Activated T-cell treated with anti-CD3 and anti-CD28 coated beads, Interleukin-2, amount 50 U/mL, for 4 hours (primary cell): Measurements from ENCODE around the gene DCHS1. TPM values are rescaled to one million over a fixed set of nuclear protein-coding genes. Genes with fewer than 3 reads are reported as not detected.

Source experiments
- ATAC-seq, 2 donors: fragments of 200-7000 bp; cut with Tn5 transposase; one replicate each; pipeline ENCODE4 v1.10.0; 2021
- DNase-seq: peaks from one replicate; pipeline ENCODE4 v3.0.0-alpha.2; 2020
- H3K27me3 Mint-ChIP-seq: one replicate; pipeline ENCODE4 v1.8.0; 2021; ENCODE audit warnings: low read depth, mixed read lengths
- H3K36me3 Mint-ChIP-seq: one replicate; pipeline ENCODE4 v1.8.0; 2022; ENCODE audit warnings: mixed read lengths; ENCODE audit not compliant: insufficient read depth
- H3K4me1 Mint-ChIP-seq: one replicate; pipeline ENCODE4 v1.8.0; 2021; ENCODE audit warnings: low read depth, mixed read lengths
- H3K4me3 Mint-ChIP-seq: one replicate; pipeline ENCODE4 v1.8.0; 2021; ENCODE audit warnings: mild to moderate bottlenecking, moderate library complexity, mixed read lengths
- H3K9me3 Mint-ChIP-seq: one replicate; pipeline ENCODE4 v1.8.0; 2021; ENCODE audit warnings: mixed read lengths
- total RNA-seq, 3 donors: library from RNA; stranded (reverse); gene quantifications; one replicate each; pipeline ENCODE4 v1.2.1, GENCODE V29; 2021

The DCHS1 gene
- total RNA-seq, 3 donors from 2014 or later, result 0.28 to 0.40 (median 0.33) TPM

GRCh38 chr11:6657346-6657745 lies 1.7 kb upstream of the DCHS1 start:
- Mint-ChIP-seq H3K4me1 (peaks cover 3% of the 10 kb centered on the region), H3K4me3 (peak overlapping the region; percentile 48), H3K9me3 (no peaks in the 10 kb centered on the region), H3K27me3 (peaks cover 3% of the 10 kb centered on the region), H3K36me3 (no peaks in the 10 kb centered on the region)
- ATAC-seq (no peak), DNase-seq (no peak)

- Mint-ChIP-seq H3K27me3 (peaks cover 3% of the 10 kb centered on the region), H3K36me3 (no peaks in the 10 kb centered on the region), H3K9me3 (no peaks in the 10 kb centered on the region), H3K4me1 (peaks cover 3% of the 10 kb centered on the region), H3K4me3 (peak overlapping the region; percentile 48)
- ATAC-seq, result no peak
- DNase-seq, result no peak
Measured at GRCh38 chr11:6656936-6657335, 1.3 kb upstream of the DCHS1 start.

GRCh38 chr11:6656584-6656915 lies 941 bp upstream of the DCHS1 start:
- ATAC-seq, result no peak
- H3K4me3 Mint-ChIP-seq, result peak overlapping the region; percentile 48

GRCh38 chr11:6655020-6655789 lies 404 bp downstream of the DCHS1 start:
- H3K4me1 Mint-ChIP-seq, result peaks cover 3% of the 10 kb centered on the region
- peak; percentile 61 to 69 for ATAC-seq
- peak; percentile 35 for DNase-seq

More at GRCh38 chr11:6656584-6656915, 941 bp upstream of the DCHS1 start:
- no peak for DNase-seq
- no peaks in the 10 kb centered on the region for H3K36me3 Mint-ChIP-seq
- peaks cover 3% of the 10 kb centered on the region for H3K4me1 Mint-ChIP-seq
- peaks cover 3% of the 10 kb centered on the region for H3K27me3 Mint-ChIP-seq
- no peaks in the 10 kb centered on the region for H3K9me3 Mint-ChIP-seq

GRCh38 chr11:6654281-6655019 lies 1.2 kb downstream of the DCHS1 start:
- no peaks in the 10 kb centered on the region for H3K9me3 Mint-ChIP-seq
- ATAC-seq (peak in 1 of 2 donors; percentile 6), DNase-seq (no peak)
- peaks cover 3% of the 10 kb centered on the region for H3K4me1 Mint-ChIP-seq
- no peaks in the 10 kb centered on the region for H3K36me3 Mint-ChIP-seq
- H3K4me3 Mint-ChIP-seq, result no peak overlapping the region
- peaks cover 3% of the 10 kb centered on the region for H3K27me3 Mint-ChIP-seq

More at GRCh38 chr11:6655020-6655789, 404 bp downstream of the DCHS1 start:
- no peaks in the 10 kb centered on the region for H3K36me3 Mint-ChIP-seq
- no peak overlapping the region for H3K4me3 Mint-ChIP-seq
- H3K27me3 Mint-ChIP-seq, result peaks cover 3% of the 10 kb centered on the region
- no peaks in the 10 kb centered on the region for H3K9me3 Mint-ChIP-seq

GRCh38 chr11:6653656-6654055 lies 2.0 kb downstream of the DCHS1 start:
- peaks cover 3% of the 10 kb centered on the region for H3K4me1 Mint-ChIP-seq
- no peak for DNase-seq
- H3K9me3 Mint-ChIP-seq, result no peaks in the 10 kb centered on the region
- no peaks in the 10 kb centered on the region for H3K36me3 Mint-ChIP-seq
- H3K4me3 Mint-ChIP-seq, result no peak overlapping the region
- ATAC-seq, result no peak
- H3K27me3 Mint-ChIP-seq, result peaks cover 3% of the 10 kb centered on the region

- DNase-seq, result no peak
Measured at GRCh38 chr11:6653097-6653496, 2.5 kb downstream of the DCHS1 start.

GRCh38 chr11:6652182-6652581 lies 3.4 kb downstream of the DCHS1 start:
- Mint-ChIP-seq H3K9me3 (no peaks in the 10 kb centered on the region), H3K4me1 (peaks cover 3% of the 10 kb centered on the region), H3K27me3 (peaks cover 3% of the 10 kb centered on the region), H3K36me3 (no peaks in the 10 kb centered on the region), H3K4me3 (no peak overlapping the region)
- no peak for ATAC-seq
- no peak for DNase-seq

More at GRCh38 chr11:6653097-6653496, 2.5 kb downstream of the DCHS1 start:
- no peak for ATAC-seq
- Mint-ChIP-seq H3K9me3 (no peaks in the 10 kb centered on the region), H3K4me1 (peaks cover 3% of the 10 kb centered on the region), H3K36me3 (no peaks in the 10 kb centered on the region), H3K27me3 (peaks cover 3% of the 10 kb centered on the region), H3K4me3 (no peak overlapping the region)

GRCh38 chr11:6650980-6651379 lies 4.6 kb downstream of the DCHS1 start:
- Mint-ChIP-seq H3K4me1 (peaks cover under 1% of the 10 kb centered on the region), H3K36me3 (no peaks in the 10 kb centered on the region), H3K9me3 (no peaks in the 10 kb centered on the region), H3K4me3 (no peak overlapping the region), H3K27me3 (no peaks in the 10 kb centered on the region)
- DNase-seq (peak; percentile 43), ATAC-seq (peak; percentile 66 to 67)

GRCh38 chr11:6650104-6650503 lies 5.5 kb downstream of the DCHS1 start:
- no peaks in the 10 kb centered on the region for H3K27me3 Mint-ChIP-seq
- ATAC-seq (no peak), DNase-seq (no peak)
- H3K36me3 Mint-ChIP-seq, result no peaks in the 10 kb centered on the region
- no peak overlapping the region for H3K4me3 Mint-ChIP-seq
- H3K4me1 Mint-ChIP-seq, result no peaks in the 10 kb centered on the region
- no peaks in the 10 kb centered on the region for H3K9me3 Mint-ChIP-seq

GRCh38 chr11:6648501-6648900 lies 7.1 kb downstream of the DCHS1 start:
- ATAC-seq (no peak), DNase-seq (no peak)
- H3K4me3 Mint-ChIP-seq, result no peak overlapping the region
- H3K9me3 Mint-ChIP-seq, result no peaks in the 10 kb centered on the region
- no peaks in the 10 kb centered on the region for H3K27me3 Mint-ChIP-seq
- no peaks in the 10 kb centered on the region for H3K4me1 Mint-ChIP-seq
- H3K36me3 Mint-ChIP-seq, result no peaks in the 10 kb centered on the region

GRCh38 chr11:6647836-6648235 lies 7.8 kb downstream of the DCHS1 start:
- DNase-seq, result no peak
- Mint-ChIP-seq H3K36me3 (no peaks in the 10 kb centered on the region), H3K9me3 (no peaks in the 10 kb centered on the region), H3K4me1 (no peaks in the 10 kb centered on the region), H3K4me3 (no peak overlapping the region), H3K27me3 (no peaks in the 10 kb centered on the region)
- no peak for ATAC-seq

- ATAC-seq (peak; percentile 32 to 56), DNase-seq (no peak)
- Mint-ChIP-seq H3K4me1 (no peaks in the 10 kb centered on the region), H3K27me3 (no peaks in the 10 kb centered on the region), H3K4me3 (no peak overlapping the region), H3K36me3 (no peaks in the 10 kb centered on the region), H3K9me3 (no peaks in the 10 kb centered on the region)
Measured at GRCh38 chr11:6646918-6647679, 8.5 kb downstream of the DCHS1 start.

GRCh38 chr11:6646576-6646917 lies 9.1 kb downstream of the DCHS1 start:
- H3K9me3 Mint-ChIP-seq, result no peaks in the 10 kb centered on the region
- no peaks in the 10 kb centered on the region for H3K36me3 Mint-ChIP-seq
- no peak for DNase-seq
- H3K4me1 Mint-ChIP-seq, result no peaks in the 10 kb centered on the region
- H3K27me3 Mint-ChIP-seq, result no peaks in the 10 kb centered on the region
- no peak overlapping the region for H3K4me3 Mint-ChIP-seq
- peak in 1 of 2 donors; percentile 1 for ATAC-seq
